Liver (tissue), 9 donors: ENCODE measurements around the gene PCDHA10. TPM values are rescaled to one million over a fixed set of nuclear protein-coding genes. Genes with fewer than 3 reads are reported as not detected.
A peak's percentile ranks its signal among the peaks of the same experiment; 100 is the strongest.

Source experiments
- DNase-seq: peaks from one replicate; pipeline ENCODE4 v3.0.0-alpha.2; 2017; ENCODE audit warnings: low spot score
- H3K27ac ChIP-seq, 2 donors: one replicate each; pipeline ENCODE4 v1.7.0; 2013; ENCODE audit warnings: inconsistent platforms in 2 of 2, low read length in 2 of 2, control low read depth in 1 of 2, low read depth in 1 of 2, mild to moderate bottlenecking in 1 of 2
- H3K27me3 ChIP-seq, 4 donors: one replicate each; pipeline versions ENCODE4 v1.6.1 to v1.7.0; 2013; ENCODE audit warnings: low read length in 3 of 4, inconsistent platforms in 1 of 4, mild to moderate bottlenecking in 1 of 4, moderate library complexity in 1 of 4; ENCODE audit not compliant: control insufficient read depth in 4 of 4, insufficient read depth in 4 of 4
- H3K36me3 ChIP-seq, 4 donors: one replicate each; pipeline versions ENCODE4 v1.6.1 to v1.7.0; 2013; ENCODE audit warnings: low read length in 3 of 4, mild to moderate bottlenecking in 3 of 4, low read depth in 1 of 4, moderate library complexity in 1 of 4; ENCODE audit not compliant: control insufficient read depth in 4 of 4, insufficient read depth in 3 of 4
- H3K4me1 ChIP-seq, 4 donors: one replicate each; pipeline versions ENCODE4 v1.6.1 to v1.7.0; 2013; ENCODE audit warnings: low read length in 3 of 4, mild to moderate bottlenecking in 3 of 4, moderate library complexity in 1 of 4; ENCODE audit not compliant: control insufficient read depth in 4 of 4, insufficient read depth in 4 of 4
- H3K4me3 ChIP-seq, 3 donors: one replicate each; pipeline versions ENCODE4 v1.6.1 to v1.7.0; 2013; ENCODE audit warnings: low read length in 3 of 3, control low read depth in 1 of 3, low read depth in 1 of 3, mild to moderate bottlenecking in 1 of 3
- H3K9ac ChIP-seq, 2 donors: one replicate each; pipeline ENCODE4 v1.7.0; 2013; ENCODE audit warnings: low read length in 2 of 2, mild to moderate bottlenecking in 2 of 2, moderate library complexity in 2 of 2, control low read depth in 1 of 2, low read depth in 1 of 2
- H3K9me3 ChIP-seq, 4 donors: one replicate each; pipeline versions ENCODE4 v1.6.1 to v1.7.0; 2013; ENCODE audit warnings: low read length in 3 of 4; ENCODE audit not compliant: control insufficient read depth in 4 of 4
- ATF3 ChIP-seq: IDR thresholded peaks from 2 replicates; pipeline ENCODE4 v1.6.1; 2016; ENCODE audit warnings: antibody characterized with exemption
- CTCF ChIP-seq: fragments of 150-350 bp; IDR thresholded peaks from 2 replicates; pipeline ENCODE4 v1.5.1; 2017; ENCODE audit warnings: improper control_type of control experiment, low read depth, low read length; ENCODE audit not compliant: missing input control
- EGR1 ChIP-seq, 2 donors: IDR thresholded peaks; 2 replicates each; pipeline ENCODE4 v1.6.1; 2016 to 2018; ENCODE audit warnings: antibody characterized with exemption in 2 of 2, low read depth in 2 of 2
- FOXA1 ChIP-seq: IDR thresholded peaks from 2 replicates; pipeline ENCODE4 v1.6.1; 2016; ENCODE audit warnings: antibody characterized with exemption
- FOXA2 ChIP-seq: IDR thresholded peaks from 2 replicates; pipeline ENCODE4 v1.6.1; 2016; ENCODE audit warnings: antibody characterized with exemption
- GABPA ChIP-seq, 2 donors: IDR thresholded peaks in 1 of 2; conservative IDR thresholded peaks in 1 of 2; 2 replicates each; pipeline ENCODE4 v1.6.1; 2016; ENCODE audit warnings: antibody characterized with exemption in 2 of 2, mild to moderate bottlenecking in 1 of 2, moderate library complexity in 1 of 2
- HNF4A ChIP-seq, 2 donors: conservative IDR thresholded peaks; 2 replicates each; pipeline ENCODE4 v1.6.1; 2016; ENCODE audit warnings: antibody characterized with exemption in 2 of 2, mild to moderate bottlenecking in 2 of 2
- HNF4G ChIP-seq: IDR thresholded peaks from 2 replicates; pipeline ENCODE4 v1.6.1; 2016; ENCODE audit warnings: antibody characterized with exemption
- MAX ChIP-seq: IDR thresholded peaks from 2 replicates; pipeline ENCODE4 v1.6.1; 2016; ENCODE audit warnings: antibody characterized with exemption
- NR2F2 ChIP-seq: IDR thresholded peaks from 2 replicates; pipeline ENCODE4 v1.6.1; 2016; ENCODE audit warnings: antibody characterized with exemption
- RAD21 ChIP-seq, 2 donors: IDR thresholded peaks; 2 replicates each; pipeline ENCODE4 v1.6.1; 2016; ENCODE audit warnings: antibody characterized with exemption in 2 of 2, mild to moderate bottlenecking in 2 of 2
- REST ChIP-seq: IDR thresholded peaks from 2 replicates; pipeline ENCODE4 v1.6.1; 2016; ENCODE audit warnings: antibody characterized with exemption, mild to moderate bottlenecking
- RXRA ChIP-seq, 2 donors: IDR thresholded peaks; 2 replicates each; pipeline ENCODE4 v1.6.1; 2017 to 2018; ENCODE audit warnings: antibody characterized with exemption in 2 of 2, mild to moderate bottlenecking in 1 of 2
- SP1 ChIP-seq: IDR thresholded peaks from 2 replicates; pipeline ENCODE4 v1.6.1; 2018; ENCODE audit warnings: antibody characterized with exemption, mild to moderate bottlenecking
- TAF1 ChIP-seq: conservative IDR thresholded peaks from 2 replicates; pipeline ENCODE4 v1.6.1; 2016; ENCODE audit warnings: antibody characterized with exemption, mild to moderate bottlenecking
- YY1 ChIP-seq: IDR thresholded peaks from 2 replicates; pipeline ENCODE4 v1.6.1; 2016; ENCODE audit warnings: antibody characterized with exemption, mild to moderate bottlenecking
- WGBS: extraction: QIAGEN DNeasy Blood & Tissue Kit; methylation state at CpG from one replicate; pipeline ENCODE4 v1.1.7; 2013; 5-methylcytosine and 5-hydroxymethylcytosine counted together
- polyA plus RNA-seq, 2 donors: library from polyadenylated mRNA; stranded (reverse) in 1 of 2; unstranded in 1 of 2; fragments of 200-250 nt in 1 of 2; fragments of >200 nt in 1 of 2; fragmentation: Nextera tagmentation in 1 of 2; extraction: Ambion mirVana in 1 of 2; gene quantifications; one replicate each; pipeline versions ENCODE4 v1.2.1 to v1.2.3, GENCODE V29; 2013 to 2015
- total RNA-seq, 2 donors: library from RNA; depleted of rRNA; stranded (reverse); fragments of >200 nt; gene quantifications; one replicate each; pipeline ENCODE4 v1.2.3, GENCODE V29; 2014
- TF ChIP-seq, protein P1 (sequence below): IDR thresholded peaks from 2 replicates; pipeline ENCODE4 v1.6.1; 2016; ENCODE audit warnings: antibody characterized with exemption
- donor health status: healthy.
- donor health status: healthy.
- donor health status: healthy.
- donor health status: healthy.
- donor health status: healthy.

PCDHA10 gene
- total and polyA plus RNA-seq, 4 donors: under 0.01 to 0.01 TPM; not detected in 2

DNA sequence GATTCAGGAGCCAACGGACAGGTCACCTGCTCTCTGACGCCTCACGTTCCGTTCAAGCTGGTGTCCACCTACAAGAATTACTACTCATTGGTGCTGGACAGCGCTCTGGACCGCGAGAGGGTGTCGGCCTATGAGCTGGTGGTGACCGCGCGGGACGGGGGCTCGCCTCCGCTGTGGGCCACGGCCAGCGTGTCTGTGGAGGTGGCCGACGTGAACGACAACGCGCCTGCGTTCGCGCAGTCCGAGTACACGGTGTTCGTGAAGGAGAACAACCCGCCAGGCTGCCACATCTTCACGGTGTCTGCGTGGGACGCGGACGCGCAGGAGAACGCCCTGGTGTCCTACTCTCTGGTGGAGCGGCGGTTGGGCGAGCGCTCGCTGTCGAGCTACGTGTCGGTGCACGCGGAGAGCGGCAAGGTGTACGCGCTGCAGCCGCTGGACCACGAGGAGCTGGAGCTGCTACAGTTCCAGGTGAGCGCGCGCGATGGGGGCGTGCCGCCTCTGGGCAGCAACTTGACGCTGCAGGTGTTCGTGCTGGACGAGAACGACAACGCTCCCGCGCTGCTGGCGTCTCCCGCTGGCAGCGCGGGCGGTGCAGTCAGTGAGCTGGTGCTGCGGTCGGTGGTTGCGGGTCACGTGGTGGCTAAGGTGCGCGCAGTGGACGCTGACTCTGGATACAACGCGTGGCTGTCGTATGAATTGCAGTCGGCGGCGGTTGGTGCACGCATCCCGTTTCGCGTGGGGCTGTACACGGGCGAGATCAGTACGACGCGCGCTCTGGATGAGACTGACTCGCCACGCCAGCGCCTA lies 1.7 kb downstream of the PCDHA10 start:
- Histone ChIP-seq H3K4me1 (no peaks in the 10 kb centered on the region), H3K9ac (no peak overlapping the region), H3K27me3 (peaks cover 0 to 12% (median 4%) of the 10 kb centered on the region in 4 donors), H3K9me3 (peaks cover 18 to 33% (median 29%) of the 10 kb centered on the region in 4 donors), H3K27ac (no peak overlapping the region), H3K36me3 (peaks cover 0 to 4% (median 0%) of the 10 kb centered on the region in 4 donors), H3K4me3 (peak overlapping the region in 1 of 3 donors; percentile 30)
- WGBS: 51% methylated on average over 94 of the region's 94 CpGs
- TF ChIP-seq EGR1 (IDR thresholded peaks at IDR 0.05; ENCODE audit: low read depth in 2 of 2) (no peak), FOXA1 (no peak), SP1 (no peak), RAD21 (IDR thresholded peaks at IDR 0.05) (no peak), RXRA (IDR thresholded peaks at IDR 0.05) (no peak), ATF3 (no peak), REST (no peak), FOXA2 (no peak), YY1 (no peak), NR2F2 (no peak), CTCF (no peak), HNF4G (no peak), GABPA (IDR thresholded peaks at IDR 0.05 in 1 of 2, conservative IDR thresholded peaks at IDR 0.05 in 1 of 2) (no peak), MAX (no peak)
- TF ChIP-seq, protein P1, sequence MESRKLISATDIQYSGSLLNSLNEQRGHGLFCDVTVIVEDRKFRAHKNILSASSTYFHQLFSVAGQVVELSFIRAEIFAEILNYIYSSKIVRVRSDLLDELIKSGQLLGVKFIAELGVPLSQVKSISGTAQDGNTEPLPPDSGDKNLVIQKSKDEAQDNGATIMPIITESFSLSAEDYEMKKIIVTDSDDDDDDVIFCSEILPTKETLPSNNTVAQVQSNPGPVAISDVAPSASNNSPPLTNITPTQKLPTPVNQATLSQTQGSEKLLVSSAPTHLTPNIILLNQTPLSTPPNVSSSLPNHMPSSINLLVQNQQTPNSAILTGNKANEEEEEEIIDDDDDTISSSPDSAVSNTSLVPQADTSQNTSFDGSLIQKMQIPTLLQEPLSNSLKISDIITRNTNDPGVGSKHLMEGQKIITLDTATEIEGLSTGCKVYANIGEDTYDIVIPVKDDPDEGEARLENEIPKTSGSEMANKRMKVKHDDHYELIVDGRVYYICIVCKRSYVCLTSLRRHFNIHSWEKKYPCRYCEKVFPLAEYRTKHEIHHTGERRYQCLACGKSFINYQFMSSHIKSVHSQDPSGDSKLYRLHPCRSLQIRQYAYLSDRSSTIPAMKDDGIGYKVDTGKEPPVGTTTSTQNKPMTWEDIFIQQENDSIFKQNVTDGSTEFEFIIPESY: no peak
- no peak for DNase-seq

DNA sequence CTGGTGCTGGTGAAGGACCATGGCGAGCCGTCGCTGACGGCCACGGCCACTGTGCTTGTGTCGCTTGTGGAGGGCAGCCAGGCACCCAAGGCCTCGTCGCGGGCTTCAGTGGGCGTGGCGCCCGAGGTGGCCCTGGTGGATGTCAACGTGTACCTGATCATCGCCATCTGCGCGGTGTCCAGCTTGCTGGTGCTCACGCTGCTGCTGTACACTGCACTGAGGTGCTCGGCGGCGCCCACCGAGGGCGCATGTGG lies 2.2 kb downstream of the PCDHA10 start:
- H3K27me3 ChIP-seq: peaks cover 0 to 12% (median 4%) of the 10 kb centered on the region in 4 donors
- no peaks in the 10 kb centered on the region for H3K4me1 ChIP-seq
- H3K36me3 ChIP-seq: peaks cover 0 to 4% (median 0%) of the 10 kb centered on the region in 4 donors
- H3K27ac ChIP-seq: no peak overlapping the region
- no peak overlapping the region for H3K9ac ChIP-seq
- no peak for DNase-seq
- peaks cover 23 to 37% (median 35%) of the 10 kb centered on the region in 4 donors for H3K9me3 ChIP-seq
- TF ChIP-seq, protein P1: no peak
- TF ChIP-seq GABPA (IDR thresholded peaks at IDR 0.05 in 1 of 2, conservative IDR thresholded peaks at IDR 0.05 in 1 of 2) (no peak), HNF4A (conservative IDR thresholded peaks at IDR 0.05) (no peak), CTCF (no peak), EGR1 (IDR thresholded peaks at IDR 0.05; ENCODE audit: low read depth in 2 of 2) (no peak), ATF3 (no peak), NR2F2 (no peak), YY1 (no peak), TAF1 (no peak), FOXA2 (no peak), HNF4G (no peak), RXRA (IDR thresholded peaks at IDR 0.05) (no peak), RAD21 (IDR thresholded peaks at IDR 0.05) (no peak)
- 63% methylated on average over 22 of the region's 22 CpGs for WGBS
- peak overlapping the region in 2 of 3 donors; percentile 18 to 30 for H3K4me3 ChIP-seq
